Occipital lobe (tissue), 2 donors: ENCODE data around the gene CNPPD1. TPM values are rescaled to one million over a fixed set of nuclear protein-coding genes. Genes with fewer than 3 reads are reported as not detected.

Source experiments
- DNase-seq: peaks from one replicate; lab custom pipeline; 2025; lab: John Stamatoyannopoulos, UW
- total RNA-seq: library from RNA; depleted of rRNA; stranded (reverse); fragments of >200 nt; gene quantifications from one replicate; pipeline ENCODE4 v1.2.3, GENCODE V29; 2014

CNPPD1 gene
- total RNA-seq, 1 donor from 2014 or later, result 39.3 TPM

DNA sequence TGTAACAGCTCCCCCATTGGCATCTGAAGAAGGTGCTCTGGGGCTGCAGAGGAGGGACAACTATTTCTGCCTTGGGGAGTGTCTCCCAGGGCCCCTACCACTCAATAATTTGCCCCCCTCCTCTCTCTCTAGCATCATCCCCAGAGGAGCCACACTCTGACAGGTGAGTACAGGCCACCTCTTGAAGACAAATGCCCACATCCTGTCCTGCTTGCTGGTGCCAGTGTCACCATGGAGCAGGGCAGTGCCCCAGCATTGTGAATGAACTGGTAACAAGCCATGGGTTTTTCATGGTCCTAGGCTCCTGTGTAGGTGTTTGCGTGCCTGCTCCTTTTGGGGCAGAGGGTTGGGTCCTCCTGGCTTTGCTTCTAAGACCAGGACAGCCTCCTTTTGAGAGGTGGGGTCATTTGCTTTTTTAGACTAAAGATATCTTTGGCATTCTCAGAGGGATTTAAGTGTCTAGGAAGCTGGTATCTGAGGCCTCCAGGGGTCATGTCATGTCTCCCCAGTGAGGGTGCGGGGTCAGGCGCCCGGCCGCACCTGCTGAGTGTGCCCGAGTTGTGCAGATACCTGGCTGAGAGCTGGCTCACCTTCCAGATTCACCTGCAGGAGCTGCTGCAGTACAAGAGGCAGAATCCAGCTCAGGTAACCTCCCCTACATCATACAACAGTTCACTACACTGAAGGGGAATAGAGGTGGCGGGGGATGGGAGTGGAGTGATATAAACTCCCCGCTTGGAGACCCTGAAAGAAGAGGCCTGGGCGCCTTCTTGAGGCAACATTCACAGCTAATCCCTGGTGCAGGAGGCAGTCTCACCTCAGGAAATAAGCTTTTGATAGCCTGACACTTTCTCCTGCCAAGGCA, 3.1 kb upstream of the CNPPD1 start:
- no peak for DNase-seq

- DNase-seq, result peak; percentile 30
Observed at GRCh38 chr2:219178377-219179175, 1.9 kb upstream of the CNPPD1 start.

DNA sequence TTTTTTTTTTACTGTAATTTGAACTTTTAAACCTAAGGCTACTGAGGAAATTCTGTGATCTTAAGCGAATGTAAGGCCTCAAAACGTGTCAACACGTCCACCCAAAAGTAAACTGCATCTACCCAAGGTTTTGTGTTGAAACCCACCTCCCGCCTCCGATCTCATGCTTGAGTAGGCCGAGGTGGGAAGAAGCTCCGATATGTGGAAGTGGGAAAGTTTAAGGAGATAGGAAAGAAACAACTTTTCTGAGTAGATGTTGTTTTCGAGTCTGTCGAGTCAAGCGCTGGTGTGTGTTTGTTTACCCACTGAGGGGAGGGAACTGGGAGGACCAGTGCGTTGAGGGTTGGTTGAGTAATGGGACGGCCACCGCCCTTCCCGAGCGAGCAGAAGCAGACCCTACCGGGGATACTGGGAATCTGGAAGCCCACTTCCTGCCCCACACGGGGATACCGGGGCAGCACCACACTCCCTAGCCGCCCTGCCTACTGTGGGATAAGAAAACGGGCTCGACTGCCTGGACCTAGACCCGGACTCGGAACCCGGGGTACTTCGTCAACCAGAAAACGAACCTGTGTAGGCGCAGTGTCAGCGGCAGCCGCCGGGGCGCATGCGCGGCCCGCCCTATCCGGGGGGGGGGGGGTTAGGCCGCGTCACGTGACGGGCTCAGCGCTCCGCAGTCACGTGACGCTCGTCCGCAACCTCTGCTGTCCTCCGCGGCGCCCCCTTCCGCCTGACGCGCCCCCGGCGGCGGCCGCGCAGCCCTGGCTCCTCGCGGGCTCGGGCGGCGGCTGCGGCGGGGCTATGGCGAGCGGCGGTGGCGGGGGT, 1.0 kb upstream of the CNPPD1 start, which contains the start of gene RETREG2:
Gene RETREG2, plus strand, starts transcription at position 724 of the 825 bp plus-strand sequence. Its CDS starts 78 bp downstream, at position 802.
- peak; percentile 72 for DNase-seq

GRCh38 chr2:219175928-219176817, 552 bp downstream of the CNPPD1 start:
- DNase-seq, result no peak

DNA sequence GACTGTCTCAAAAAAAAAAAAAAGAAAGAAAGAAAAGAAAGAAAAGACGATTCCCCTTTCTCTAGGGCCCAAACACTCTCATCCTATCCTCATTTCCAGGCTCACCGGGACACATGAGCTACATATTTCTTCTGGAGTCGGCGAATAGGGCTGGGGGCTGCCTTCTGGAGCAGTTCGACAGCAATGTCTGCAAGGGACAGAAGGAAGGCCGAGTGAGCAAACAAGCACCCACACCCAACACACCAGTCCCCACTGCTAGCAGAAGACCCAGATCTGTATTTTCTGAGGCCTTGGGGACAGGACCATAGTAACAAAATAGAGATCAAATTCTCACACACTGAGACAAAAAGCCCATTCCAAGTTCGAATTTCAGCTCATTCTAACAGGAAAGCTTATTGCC, 1.2 kb downstream of the CNPPD1 start:
- no peak for DNase-seq

DNA sequence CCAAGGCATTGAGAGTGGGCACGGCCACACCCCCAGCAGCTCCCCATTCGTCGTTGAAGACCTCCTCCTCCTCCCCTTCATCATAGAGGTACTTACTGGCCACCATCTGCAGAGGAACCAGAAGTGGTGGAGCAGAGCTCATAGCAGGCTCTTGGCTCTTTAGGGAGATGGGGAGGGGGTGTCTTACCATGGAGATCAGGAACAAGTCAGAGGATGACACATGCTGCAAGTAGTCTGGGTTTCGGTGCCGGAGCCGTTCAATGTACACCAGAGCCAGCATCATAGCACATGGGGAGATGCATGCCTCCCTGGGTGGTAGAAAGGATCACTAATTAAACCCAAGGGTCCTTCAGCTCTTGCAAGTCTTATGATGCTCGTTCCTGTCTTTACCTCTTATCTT, 1.9 kb downstream of the CNPPD1 start:
- DNase-seq, result no peak

DNA sequence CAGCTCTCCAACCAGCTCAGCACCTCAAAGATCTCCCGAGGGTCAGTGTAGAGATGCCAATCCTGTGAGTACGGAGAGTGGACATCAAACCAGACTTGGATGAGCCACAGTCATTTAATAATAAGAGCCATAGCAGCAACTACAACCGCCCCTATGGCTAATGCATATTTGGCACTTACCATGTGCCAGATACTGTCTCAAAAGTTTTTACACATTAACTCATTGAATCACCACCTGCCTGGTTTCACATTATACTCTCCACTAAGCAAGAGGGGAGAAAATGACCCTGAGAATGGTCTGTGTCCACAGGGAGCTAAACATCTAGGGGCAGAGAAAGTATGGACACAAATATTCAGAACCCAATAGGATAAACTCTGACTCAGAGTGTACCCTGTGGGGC, 2.6 kb downstream of the CNPPD1 start:
- no peak for DNase-seq

- no peak for DNase-seq
Observed at GRCh38 chr2:219173176-219173575, 3.5 kb downstream of the CNPPD1 start.

GRCh38 chr2:219172231-219173154, 4.2 kb downstream of the CNPPD1 start:
- DNase-seq, result no peak

- DNase-seq, result no peak
Observed at GRCh38 chr2:219171231-219171651, 5.5 kb downstream of the CNPPD1 start.

- DNase-seq, result no peak
Observed at GRCh38 chr2:219169930-219170654, 6.6 kb downstream of the CNPPD1 start, which contains the start of gene SLC23A3. Gene SLC23A3, minus strand, starts transcription at chr2:219170029. Its CDS starts 45 bp downstream, at chr2:219169984.

GRCh38 chr2:219168932-219169331, 7.8 kb downstream of the CNPPD1 start:
- no peak for DNase-seq

GRCh38 chr2:219168526-219168925, 8.2 kb downstream of the CNPPD1 start:
- DNase-seq, result no peak

GRCh38 chr2:219167997-219168396, 8.7 kb downstream of the CNPPD1 start:
- no peak for DNase-seq

- no peak for DNase-seq
Observed at GRCh38 chr2:219165058-219165911, 11.4 kb downstream of the CNPPD1 start.

DNA sequence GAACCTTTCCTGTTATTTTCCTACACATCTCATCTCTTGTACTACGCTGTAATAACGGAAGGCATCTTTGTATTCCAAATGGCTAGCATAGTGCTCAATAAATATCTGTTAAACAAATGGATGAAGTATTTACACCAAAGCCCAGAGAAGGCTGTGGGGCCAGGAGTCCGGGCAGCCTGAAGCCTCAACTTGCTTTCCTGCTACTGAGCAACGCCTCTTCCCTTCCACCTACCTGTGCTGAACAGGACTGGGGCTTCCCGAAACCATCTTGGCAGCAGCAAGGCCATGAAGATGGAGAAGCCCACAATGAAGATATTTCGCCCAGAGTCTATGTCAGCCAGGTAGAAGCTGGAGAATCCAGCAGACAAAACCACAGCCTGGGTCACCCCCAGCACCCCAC, 13.6 kb downstream of the CNPPD1 start:
- no peak for DNase-seq

GRCh38 chr2:219161097-219161496, 15.6 kb downstream of the CNPPD1 start:
- no peak for DNase-seq
